Activated T-cell treated with anti-CD3 and anti-CD28 coated beads, Interleukin-2, amount 50 U/mL, for 4 hours (primary cell): ENCODE data around the gene PCDHB3. TPM values are rescaled to one million over a fixed set of nuclear protein-coding genes. Genes with fewer than 3 reads are reported as not detected.
"Not testable (repeated sequence)": the region's sequence is repeated elsewhere in the genome, so short reads cannot be mapped to it uniquely, and the experiment has no call there.

Experiments used
- ATAC-seq, 2 donors: fragments of 200-7000 bp; cut with Tn5 transposase; one replicate each; pipeline ENCODE4 v1.10.0; 2021
- DNase-seq: peaks from one replicate; pipeline ENCODE4 v3.0.0-alpha.2; 2020
- H3K27me3 Mint-ChIP-seq: one replicate; pipeline ENCODE4 v1.8.0; 2021; ENCODE audit warnings: low read depth, mixed read lengths
- H3K36me3 Mint-ChIP-seq: one replicate; pipeline ENCODE4 v1.8.0; 2022; ENCODE audit warnings: mixed read lengths; ENCODE audit not compliant: insufficient read depth
- H3K4me1 Mint-ChIP-seq: one replicate; pipeline ENCODE4 v1.8.0; 2021; ENCODE audit warnings: low read depth, mixed read lengths
- H3K4me3 Mint-ChIP-seq: one replicate; pipeline ENCODE4 v1.8.0; 2021; ENCODE audit warnings: mild to moderate bottlenecking, moderate library complexity, mixed read lengths
- H3K9me3 Mint-ChIP-seq: one replicate; pipeline ENCODE4 v1.8.0; 2021; ENCODE audit warnings: mixed read lengths
- total RNA-seq, 3 donors: library from RNA; stranded (reverse); gene quantifications; one replicate each; pipeline ENCODE4 v1.2.1, GENCODE V29; 2021

The PCDHB3 gene
- total RNA-seq, result not detected

DNA sequence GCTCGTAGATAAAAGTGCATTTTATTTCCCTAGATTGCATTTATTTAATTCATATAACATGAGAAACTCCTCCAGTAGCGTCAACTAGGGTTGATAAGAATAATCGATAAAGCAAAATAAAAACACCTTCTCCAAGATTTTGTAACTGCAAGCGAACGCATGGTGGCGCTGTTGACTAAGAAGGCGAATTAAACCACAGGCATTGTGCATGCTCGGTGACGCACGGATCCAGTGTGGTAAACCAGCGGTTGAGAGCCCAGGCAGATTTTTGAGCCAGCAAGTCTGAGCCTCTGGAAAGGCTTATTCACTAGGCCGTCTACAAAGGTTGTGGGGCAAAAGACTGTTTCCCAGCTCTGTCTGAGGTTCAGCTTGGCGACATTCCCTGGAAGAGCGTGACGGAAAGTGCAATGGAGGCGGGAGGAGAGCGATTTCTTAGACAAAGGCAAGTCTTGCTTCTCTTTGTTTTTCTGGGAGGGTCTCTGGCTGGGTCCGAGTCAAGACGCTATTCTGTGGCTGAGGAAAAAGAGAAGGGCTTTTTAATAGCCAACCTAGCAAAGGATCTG lies at the start of gene PCDHB3:
Gene PCDHB3, plus strand, starts transcription at position 231 of the 563 bp plus-strand sequence. Its CDS starts 177 bp downstream, at position 408.
- H3K4me3 Mint-ChIP-seq, result peak within 1 kb of the TSS; percentile 42
- peaks cover 19% of the 10 kb centered on the region for H3K9me3 Mint-ChIP-seq
- H3K27me3 Mint-ChIP-seq, result peaks cover 47% of the 10 kb centered on the region
- no peaks in the 10 kb centered on the region for H3K4me1 Mint-ChIP-seq
- no peaks in the 10 kb centered on the region for H3K36me3 Mint-ChIP-seq
- ATAC-seq (no peak), DNase-seq (no peak)

DNA sequence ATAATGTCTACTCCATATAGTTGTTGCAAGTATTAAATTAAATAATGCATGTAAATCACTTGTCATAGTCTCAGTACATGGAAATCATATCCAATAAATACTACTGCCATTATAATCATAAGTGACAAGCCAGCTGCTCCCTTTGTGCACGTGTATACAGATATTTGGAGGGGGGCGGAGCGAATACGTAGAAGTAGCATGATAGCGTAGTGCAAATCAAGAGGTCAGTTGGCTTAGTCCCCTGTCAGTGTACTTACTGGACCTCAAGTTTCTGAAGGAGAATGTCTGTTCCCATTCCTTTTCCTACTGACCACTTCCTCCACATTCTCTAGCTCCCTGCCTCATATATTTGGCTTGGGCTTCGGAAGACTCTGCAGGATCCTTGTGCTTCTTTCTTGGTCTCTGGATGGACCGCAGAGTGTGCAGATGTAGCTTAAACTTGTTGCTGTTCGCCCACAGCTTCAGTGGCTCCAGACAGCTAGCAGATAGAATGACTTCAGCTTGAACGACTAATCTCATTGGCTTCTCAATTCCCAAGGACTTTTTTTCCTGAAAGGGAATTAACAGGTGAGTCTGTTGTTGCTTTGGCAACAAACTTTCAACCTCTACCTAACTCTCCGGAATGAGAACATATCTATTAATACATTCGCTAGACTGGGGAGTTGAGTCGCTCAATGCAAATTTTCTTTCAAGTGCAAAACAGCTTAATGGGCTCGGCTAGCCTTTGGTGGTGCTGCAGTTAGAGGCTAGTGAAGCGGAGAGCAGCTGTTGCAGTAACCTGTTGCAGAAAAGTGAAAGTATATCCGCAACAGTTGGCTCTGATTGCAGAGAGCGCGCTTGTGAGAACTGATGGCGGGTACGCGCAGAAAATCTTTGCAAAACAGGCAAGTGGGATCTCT lies 49.4 kb upstream of the PCDHB3 start, which contains the start of gene PCDHB1:
Gene PCDHB1, plus strand, starts transcription at position 753 of the 899 bp plus-strand sequence. Its CDS starts 97 bp downstream, at position 850.
- H3K9me3 Mint-ChIP-seq, result peaks cover 14% of the 10 kb centered on the region
- H3K4me3 Mint-ChIP-seq, result peak within 1 kb of the TSS; percentile 19

DNA sequence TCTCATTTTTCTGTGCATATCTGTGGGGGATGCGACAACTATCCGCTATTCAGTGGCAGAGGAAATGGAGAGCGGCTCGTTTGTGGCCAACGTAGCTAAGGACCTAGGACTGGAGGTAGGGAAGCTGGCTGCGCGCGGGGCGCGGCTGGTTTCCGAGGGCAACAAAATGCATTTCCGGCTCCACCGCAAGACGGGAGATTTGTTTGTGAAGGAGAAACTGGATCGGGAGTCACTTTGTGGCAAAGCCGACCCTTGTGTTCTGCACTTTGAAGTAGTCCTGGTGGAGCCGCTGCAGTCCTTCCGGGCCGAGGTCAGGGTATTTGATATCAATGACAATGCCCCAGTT lies 48.8 kb upstream of the PCDHB3 start:
- H3K9me3 Mint-ChIP-seq, result peaks cover 14% of the 10 kb centered on the region
- H3K4me3 Mint-ChIP-seq, result peak overlapping the region; percentile 19
- peaks cover 4% of the 10 kb centered on the region for H3K36me3 Mint-ChIP-seq
- peaks cover 55% of the 10 kb centered on the region for H3K27me3 Mint-ChIP-seq
- ATAC-seq (no peak), DNase-seq (no peak)
- H3K4me1 Mint-ChIP-seq, result peaks cover 4% of the 10 kb centered on the region

More for the DNA sequence above, 49.4 kb upstream of the PCDHB3 start, which contains the start of gene PCDHB1:
- no peak for DNase-seq
- no peak for ATAC-seq
- H3K4me1 Mint-ChIP-seq, result peaks cover 4% of the 10 kb centered on the region
- H3K27me3 Mint-ChIP-seq, result peaks cover 55% of the 10 kb centered on the region
- peaks cover 4% of the 10 kb centered on the region for H3K36me3 Mint-ChIP-seq

DNA sequence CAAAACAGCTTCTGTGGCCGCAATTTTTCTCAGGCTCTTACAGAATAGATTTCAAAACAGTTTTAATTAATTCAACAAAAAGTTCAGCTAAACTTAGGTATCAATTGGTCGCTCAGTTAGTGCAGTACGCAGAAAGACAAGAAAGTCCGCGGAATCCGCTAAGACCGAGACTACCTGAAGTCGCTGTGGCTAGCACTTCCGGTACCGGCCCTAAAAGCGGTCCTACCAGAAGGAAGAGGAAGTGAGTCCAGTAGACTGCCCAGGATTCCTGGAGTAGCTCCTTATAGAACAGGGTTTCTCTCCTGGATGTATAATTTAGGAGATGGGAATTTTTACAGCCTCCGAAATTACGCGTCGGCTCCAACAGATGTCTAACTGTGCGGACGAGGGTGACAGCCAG lies 22.4 kb upstream of the PCDHB3 start:
- peaks cover 14% of the 10 kb centered on the region for H3K9me3 Mint-ChIP-seq
- peaks cover 23% of the 10 kb centered on the region for H3K27me3 Mint-ChIP-seq
- H3K36me3 Mint-ChIP-seq, result no peaks in the 10 kb centered on the region
- H3K4me1 Mint-ChIP-seq, result no peaks in the 10 kb centered on the region
- DNase-seq (no peak), ATAC-seq (no peak)
- no peak overlapping the region for H3K4me3 Mint-ChIP-seq

DNA sequence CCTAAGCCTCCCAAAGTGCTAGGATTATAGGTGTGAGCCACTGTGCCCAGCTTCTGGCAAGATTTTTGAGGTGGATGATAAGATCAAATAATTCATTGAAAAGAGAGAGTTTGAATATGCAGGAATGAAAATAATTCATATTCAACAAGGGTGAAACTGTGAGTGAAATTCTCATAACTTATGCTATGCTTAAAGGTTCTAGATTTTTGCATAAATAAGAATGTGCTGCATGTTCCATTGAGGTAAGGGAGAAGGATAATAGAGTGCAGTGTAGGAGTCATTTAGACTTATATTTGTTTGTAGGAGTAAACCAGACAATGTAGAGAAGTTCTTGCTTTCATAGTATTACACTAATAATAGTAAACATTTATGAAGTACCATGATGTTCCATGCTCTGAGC lies 18.0 kb upstream of the PCDHB3 start:
- Mint-ChIP-seq H3K4me1 (peaks cover 4% of the 10 kb centered on the region), H3K9me3 (peaks cover 9% of the 10 kb centered on the region), H3K36me3 (no peaks in the 10 kb centered on the region), H3K27me3 (peaks cover 45% of the 10 kb centered on the region), H3K4me3 (no peak overlapping the region)
- no peak for DNase-seq
- no peak for ATAC-seq

DNA sequence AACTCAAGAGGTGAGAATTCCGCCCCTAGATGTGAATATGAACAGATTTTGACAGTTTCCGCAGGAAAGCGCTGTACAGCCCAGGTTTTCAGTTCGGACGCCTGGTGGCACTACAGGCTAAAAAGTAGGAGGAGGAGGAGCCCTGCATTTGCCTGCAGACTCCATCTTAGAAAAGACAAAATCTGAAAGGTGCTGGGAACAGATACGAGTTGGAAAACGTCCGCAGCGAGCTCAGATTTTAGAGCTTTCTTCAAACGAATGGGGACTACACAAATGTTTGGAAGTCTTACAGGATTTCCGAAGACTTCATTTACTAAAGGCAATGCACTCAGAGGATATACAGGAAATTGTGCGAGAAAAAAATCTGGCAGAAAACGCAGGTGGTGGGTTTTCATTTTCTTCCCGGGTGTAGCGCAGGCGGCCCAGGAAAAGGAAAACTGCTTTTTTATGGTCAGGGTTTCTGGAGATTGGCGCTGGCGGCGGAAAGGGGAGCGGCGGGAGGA lies 15.7 kb upstream of the PCDHB3 start:
- peak overlapping the region; percentile 83 for H3K4me3 Mint-ChIP-seq
- DNase-seq (peak; percentile 15), ATAC-seq (peak; percentile 72 to 86)
- H3K9me3 Mint-ChIP-seq, result no peaks in the 10 kb centered on the region
- peaks cover 39% of the 10 kb centered on the region for H3K27me3 Mint-ChIP-seq
- peaks cover 4% of the 10 kb centered on the region for H3K4me1 Mint-ChIP-seq
- H3K36me3 Mint-ChIP-seq, result no peaks in the 10 kb centered on the region

DNA sequence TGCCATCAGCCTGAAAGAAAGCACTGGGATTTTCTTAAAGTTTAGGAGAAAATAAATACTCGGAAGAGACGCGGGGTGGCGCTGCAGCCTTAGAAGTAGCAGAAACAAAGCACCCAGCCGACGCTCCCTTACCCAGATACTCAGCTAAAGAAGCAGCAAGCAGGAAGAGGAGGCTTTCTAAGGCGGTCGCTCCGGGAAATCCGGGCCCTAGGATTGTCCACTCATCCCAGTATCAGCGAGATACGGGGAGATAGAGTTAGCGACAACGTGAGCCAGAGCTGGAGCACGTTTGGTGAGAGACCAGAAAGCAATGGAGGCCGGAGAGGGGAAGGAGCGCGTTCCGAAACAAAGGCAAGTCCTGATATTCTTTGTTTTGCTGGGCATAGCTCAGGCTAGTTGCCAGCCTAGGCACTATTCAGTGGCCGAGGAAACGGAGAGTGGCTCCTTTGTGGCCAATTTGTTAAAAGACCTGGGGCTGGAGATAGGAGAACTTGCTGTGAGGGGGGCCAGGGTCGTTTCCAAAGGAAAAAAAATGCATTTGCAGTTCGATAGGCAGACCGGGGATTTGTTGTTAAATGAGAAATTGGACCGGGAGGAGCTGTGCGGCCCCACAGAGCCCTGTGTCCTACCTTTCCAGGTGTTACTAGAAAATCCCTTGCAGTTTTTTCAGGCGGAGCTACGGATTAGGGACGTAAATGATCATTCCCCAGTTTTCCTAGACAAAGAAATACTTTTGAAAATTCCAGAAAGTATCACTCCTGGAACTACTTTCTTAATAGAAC lies 5.6 kb upstream of the PCDHB3 start, which contains the start of gene PCDHB2:
Gene PCDHB2, plus strand, starts transcription at position 135 of the 782 bp plus-strand sequence. Its CDS starts 176 bp downstream, at position 311.
- Mint-ChIP-seq H3K27me3 (peaks cover 49% of the 10 kb centered on the region), H3K9me3 (peaks cover 29% of the 10 kb centered on the region), H3K4me3 (no peak within 1 kb of the TSS), H3K4me1 (no peaks in the 10 kb centered on the region), H3K36me3 (no peaks in the 10 kb centered on the region)
- no peak for ATAC-seq
- DNase-seq, result no peak

DNA sequence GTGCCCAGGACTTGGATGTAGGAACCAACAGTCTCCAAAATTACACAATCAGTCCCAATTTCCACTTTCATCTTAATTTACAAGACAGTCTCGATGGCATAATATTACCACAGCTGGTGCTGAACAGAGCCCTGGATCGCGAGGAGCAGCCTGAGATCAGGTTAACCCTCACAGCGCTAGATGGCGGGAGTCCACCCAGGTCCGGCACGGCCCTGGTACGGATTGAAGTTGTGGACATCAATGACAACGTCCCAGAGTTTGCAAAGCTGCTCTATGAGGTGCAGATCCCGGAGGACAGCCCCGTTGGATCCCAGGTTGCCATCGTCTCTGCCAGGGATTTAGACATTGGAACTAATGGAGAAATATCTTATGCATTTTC lies 5.0 kb upstream of the PCDHB3 start:
- H3K36me3 Mint-ChIP-seq, result no peaks in the 10 kb centered on the region
- no peak for ATAC-seq

DNA sequence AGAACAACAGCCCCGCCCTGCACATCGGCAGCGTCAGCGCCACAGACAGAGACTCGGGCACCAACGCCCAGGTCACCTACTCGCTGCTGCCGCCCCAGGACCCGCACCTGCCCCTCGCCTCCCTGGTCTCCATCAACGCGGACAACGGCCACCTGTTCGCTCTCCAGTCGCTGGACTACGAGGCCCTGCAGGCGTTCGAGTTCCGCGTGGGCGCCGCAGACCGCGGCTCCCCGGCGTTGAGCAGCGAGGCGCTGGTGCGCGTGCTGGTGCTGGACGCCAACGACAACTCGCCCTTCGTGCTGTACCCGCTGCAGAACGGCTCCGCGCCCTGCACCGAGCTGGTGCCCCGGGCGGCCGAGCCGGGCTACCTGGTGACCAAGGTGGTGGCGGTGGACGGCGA lies 4.1 kb upstream of the PCDHB3 start:
- H3K4me3 Mint-ChIP-seq, H3K36me3 Mint-ChIP-seq, ATAC-seq, DNase-seq, H3K4me1 Mint-ChIP-seq: not testable (repeated sequence)
- Mint-ChIP-seq H3K27me3 (peaks cover 60% of the 10 kb centered on the region), H3K9me3 (peaks cover 38% of the 10 kb centered on the region)

More for the DNA sequence above, 5.0 kb upstream of the PCDHB3 start:
- Mint-ChIP-seq H3K4me3 (no peak overlapping the region), H3K4me1 (no peaks in the 10 kb centered on the region), H3K27me3 (peaks cover 51% of the 10 kb centered on the region), H3K9me3 (peaks cover 34% of the 10 kb centered on the region)
- no peak for DNase-seq

DNA sequence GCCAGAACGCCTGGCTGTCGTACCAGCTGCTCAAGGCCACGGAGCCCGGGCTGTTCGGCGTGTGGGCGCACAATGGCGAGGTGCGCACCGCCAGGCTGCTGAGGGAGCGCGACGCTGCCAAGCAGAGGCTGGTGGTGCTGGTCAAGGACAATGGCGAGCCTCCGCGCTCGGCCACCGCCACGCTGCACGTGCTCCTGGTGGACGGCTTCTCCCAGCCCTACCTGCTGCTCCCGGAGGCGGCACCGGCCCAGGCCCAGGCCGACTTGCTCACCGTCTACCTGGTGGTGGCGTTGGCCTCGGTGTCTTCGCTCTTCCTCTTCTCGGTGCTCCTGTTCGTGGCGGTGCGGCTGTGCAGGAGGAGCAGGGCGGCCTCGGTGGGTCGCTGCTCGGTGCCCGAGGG lies 3.7 kb upstream of the PCDHB3 start:
- peaks cover 41% of the 10 kb centered on the region for H3K9me3 Mint-ChIP-seq
- not testable (repeated sequence) for H3K4me1 Mint-ChIP-seq, ATAC-seq, H3K36me3 Mint-ChIP-seq, H3K4me3 Mint-ChIP-seq, DNase-seq
- peaks cover 64% of the 10 kb centered on the region for H3K27me3 Mint-ChIP-seq

DNA sequence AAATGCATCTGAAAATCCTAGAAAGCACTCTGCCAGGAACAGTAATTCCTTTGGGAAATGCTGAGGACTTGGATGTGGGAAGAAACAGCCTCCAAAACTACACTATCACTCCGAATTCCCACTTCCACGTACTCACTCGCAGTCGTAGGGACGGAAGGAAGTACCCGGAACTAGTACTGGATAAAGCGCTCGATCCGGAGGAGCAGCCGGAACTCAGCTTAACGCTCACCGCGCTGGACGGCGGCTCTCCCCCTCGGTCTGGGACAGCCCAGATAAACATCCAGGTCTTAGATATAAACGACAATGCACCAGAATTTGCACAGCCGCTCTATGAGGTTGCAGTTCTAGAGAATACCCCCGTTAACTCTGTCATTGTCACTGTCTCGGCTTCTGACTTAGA lies 786 bp downstream of the PCDHB3 start:
- Mint-ChIP-seq H3K9me3 (peaks cover 12% of the 10 kb centered on the region), H3K4me3 (no peak overlapping the region), H3K36me3 (no peaks in the 10 kb centered on the region), H3K4me1 (no peaks in the 10 kb centered on the region), H3K27me3 (peaks cover 41% of the 10 kb centered on the region)
- ATAC-seq, result no peak
- no peak for DNase-seq

DNA sequence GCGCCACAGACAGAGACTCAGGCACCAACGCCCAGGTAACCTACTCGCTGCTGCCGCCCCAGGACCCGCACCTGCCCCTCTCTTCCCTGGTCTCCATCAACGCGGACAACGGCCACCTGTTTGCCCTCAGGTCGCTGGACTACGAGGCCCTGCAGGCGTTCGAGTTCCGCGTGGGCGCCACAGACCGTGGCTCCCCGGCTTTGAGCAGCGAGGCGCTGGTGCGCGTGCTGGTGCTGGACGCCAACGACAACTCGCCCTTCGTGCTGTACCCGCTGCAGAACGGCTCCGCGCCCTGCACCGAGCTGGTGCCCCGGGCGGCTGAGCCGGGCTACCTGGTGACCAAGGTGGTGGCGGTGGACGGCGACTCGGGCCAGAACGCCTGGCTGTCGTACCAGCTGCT lies 1.8 kb downstream of the PCDHB3 start:
- H3K4me3 Mint-ChIP-seq, DNase-seq, ATAC-seq, H3K4me1 Mint-ChIP-seq, H3K36me3 Mint-ChIP-seq: not testable (repeated sequence)
- peaks cover 12% of the 10 kb centered on the region for H3K9me3 Mint-ChIP-seq
- H3K27me3 Mint-ChIP-seq, result peaks cover 37% of the 10 kb centered on the region

DNA sequence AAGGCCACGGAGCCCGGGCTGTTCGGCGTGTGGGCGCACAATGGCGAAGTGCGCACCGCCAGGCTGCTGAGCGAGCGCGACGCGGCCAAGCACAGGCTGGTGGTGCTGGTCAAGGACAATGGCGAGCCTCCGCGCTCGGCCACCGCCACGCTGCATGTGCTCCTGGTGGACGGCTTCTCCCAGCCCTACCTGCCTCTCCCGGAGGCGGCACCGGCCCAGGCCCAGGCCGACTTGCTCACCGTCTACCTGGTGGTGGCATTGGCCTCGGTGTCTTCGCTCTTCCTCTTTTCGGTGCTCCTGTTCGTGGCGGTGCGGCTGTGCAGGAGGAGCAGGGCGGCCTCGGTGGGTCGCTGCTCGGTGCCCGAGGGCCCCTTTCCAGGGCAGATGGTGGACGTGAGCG lies 2.2 kb downstream of the PCDHB3 start:
- H3K4me1 Mint-ChIP-seq, H3K4me3 Mint-ChIP-seq, ATAC-seq, H3K36me3 Mint-ChIP-seq, DNase-seq: not testable (repeated sequence)
- Mint-ChIP-seq H3K9me3 (peaks cover 12% of the 10 kb centered on the region), H3K27me3 (peaks cover 34% of the 10 kb centered on the region)

DNA sequence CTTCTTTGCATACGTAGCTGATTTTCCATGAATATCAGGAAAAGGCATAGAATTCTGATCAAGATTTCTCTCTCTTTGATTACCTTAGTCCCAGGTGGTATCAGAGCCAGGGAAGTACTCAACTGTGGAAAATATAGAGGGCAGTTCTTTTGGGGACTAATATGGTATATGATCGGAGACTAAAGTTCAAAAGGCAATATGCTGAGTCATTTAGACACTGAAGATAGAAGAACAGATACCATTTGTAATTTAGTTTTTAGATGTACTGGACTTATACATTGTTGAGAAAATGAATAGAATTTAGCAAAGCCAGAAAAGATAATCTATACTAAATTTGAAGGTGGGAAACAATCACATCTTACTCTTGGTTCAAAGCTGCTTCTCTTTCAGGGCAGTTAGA lies 5.1 kb downstream of the PCDHB3 start:
- DNase-seq, result no peak
- peaks cover 21% of the 10 kb centered on the region for H3K27me3 Mint-ChIP-seq
- H3K4me3 Mint-ChIP-seq, result no peak overlapping the region
- H3K9me3 Mint-ChIP-seq, result peaks cover 6% of the 10 kb centered on the region
- H3K4me1 Mint-ChIP-seq, result no peaks in the 10 kb centered on the region
- ATAC-seq, result no peak
- H3K36me3 Mint-ChIP-seq, result no peaks in the 10 kb centered on the region
